ENCODE data around the gene CUL3. TPM values are rescaled to one million over a fixed set of nuclear protein-coding genes. Genes with fewer than 3 reads are reported as not detected.
"Not testable (repeated sequence)": the region's sequence is repeated elsewhere in the genome, so short reads cannot be mapped to it uniquely, and the experiment has no call there.

Gene CUL3
- total RNA-seq, 1 donor from 2014 or later: 74.4 TPM

DNA sequence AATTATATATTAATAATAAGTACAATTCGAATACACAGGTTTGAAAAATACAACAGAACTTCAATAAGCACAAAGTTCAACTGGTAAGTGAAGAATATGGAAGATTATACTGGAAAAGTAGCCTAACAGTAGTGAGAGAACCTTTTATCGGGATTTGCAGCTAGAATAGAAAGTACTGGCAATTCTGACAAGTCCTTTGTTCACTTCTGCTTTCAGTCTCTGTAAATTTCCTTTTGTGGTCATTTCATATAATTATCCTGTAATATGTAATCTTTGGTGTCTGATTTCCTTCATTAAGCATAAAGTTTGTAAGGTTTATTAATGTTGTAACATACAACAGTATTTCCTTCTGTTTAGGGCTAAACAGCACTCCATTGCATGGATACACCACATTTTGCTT is 67.2 kb downstream of the CUL3 start:
- Histone ChIP-seq H3K36me3 (no peaks in the 10 kb centered on the region), H3K27ac (replicated peaks) (no peak overlapping the region), H3K9me3 (replicated peaks) (no peaks in the 10 kb centered on the region), H3K4me3 (no peak overlapping the region), H3K4me1 (peaks cover 46% of the 10 kb centered on the region), H3K27me3 (ENCODE audit: low read depth) (no peaks in the 10 kb centered on the region)
- DNase-seq: no peak
- TF ChIP-seq, protein P1, sequence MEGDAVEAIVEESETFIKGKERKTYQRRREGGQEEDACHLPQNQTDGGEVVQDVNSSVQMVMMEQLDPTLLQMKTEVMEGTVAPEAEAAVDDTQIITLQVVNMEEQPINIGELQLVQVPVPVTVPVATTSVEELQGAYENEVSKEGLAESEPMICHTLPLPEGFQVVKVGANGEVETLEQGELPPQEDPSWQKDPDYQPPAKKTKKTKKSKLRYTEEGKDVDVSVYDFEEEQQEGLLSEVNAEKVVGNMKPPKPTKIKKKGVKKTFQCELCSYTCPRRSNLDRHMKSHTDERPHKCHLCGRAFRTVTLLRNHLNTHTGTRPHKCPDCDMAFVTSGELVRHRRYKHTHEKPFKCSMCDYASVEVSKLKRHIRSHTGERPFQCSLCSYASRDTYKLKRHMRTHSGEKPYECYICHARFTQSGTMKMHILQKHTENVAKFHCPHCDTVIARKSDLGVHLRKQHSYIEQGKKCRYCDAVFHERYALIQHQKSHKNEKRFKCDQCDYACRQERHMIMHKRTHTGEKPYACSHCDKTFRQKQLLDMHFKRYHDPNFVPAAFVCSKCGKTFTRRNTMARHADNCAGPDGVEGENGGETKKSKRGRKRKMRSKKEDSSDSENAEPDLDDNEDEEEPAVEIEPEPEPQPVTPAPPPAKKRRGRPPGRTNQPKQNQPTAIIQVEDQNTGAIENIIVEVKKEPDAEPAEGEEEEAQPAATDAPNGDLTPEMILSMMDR (IDR thresholded peaks at IDR 0.05; ENCODE audit: borderline replicate concordance): no peak
- intact Hi-C loops (cut with micrococcal nuclease): no loop called here

DNA sequence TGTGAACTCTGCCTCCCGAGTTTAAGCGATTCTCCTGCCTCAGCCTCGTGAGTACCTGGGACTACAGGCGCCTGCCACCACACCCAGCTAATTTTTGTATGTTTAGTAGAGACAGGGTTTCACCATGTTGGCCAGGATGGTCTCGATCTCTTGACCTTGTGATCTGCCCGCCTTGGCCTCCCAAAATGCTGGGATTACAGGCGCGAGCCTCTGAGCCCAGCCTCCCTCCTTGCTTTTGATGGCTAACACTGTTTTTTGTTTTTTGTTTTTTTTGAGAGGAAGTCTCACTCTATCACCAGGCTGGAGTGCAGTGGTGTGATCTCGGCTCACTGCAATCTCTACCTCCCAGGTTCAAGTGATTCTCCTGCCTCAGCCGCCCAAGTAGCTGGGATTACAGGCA is 68.8 kb downstream of the CUL3 start:
- H3K36me3 ChIP-seq; H3K27me3 ChIP-seq (ENCODE audit: low read depth); DNase-seq; H3K9me3 ChIP-seq (replicated peaks); H3K27ac ChIP-seq (replicated peaks); H3K4me3 ChIP-seq; intact Hi-C loops (cut with micrococcal nuclease): not testable (repeated sequence)
- H3K4me1 ChIP-seq: peaks cover 43% of the 10 kb centered on the region

DNA sequence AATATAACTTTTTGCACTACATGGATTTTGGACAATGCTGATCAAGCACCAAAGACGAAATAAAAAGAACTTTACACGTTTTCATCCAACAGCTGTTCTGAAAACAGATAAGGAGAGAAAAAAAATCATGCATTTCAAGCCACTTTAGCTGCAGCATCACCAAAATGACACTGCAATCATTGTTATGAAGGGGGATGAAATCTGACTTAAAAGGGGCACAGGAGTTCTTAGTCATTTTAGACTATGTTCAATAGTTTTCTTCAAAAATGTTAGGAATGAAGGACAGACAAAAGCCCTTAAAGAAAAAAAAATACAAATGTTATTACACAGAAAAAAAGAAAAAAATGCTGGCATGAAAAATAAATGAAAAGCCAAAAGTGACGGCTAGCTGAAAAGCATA is 71.2 kb downstream of the CUL3 start:
- Histone ChIP-seq H3K9me3 (replicated peaks) (no peaks in the 10 kb centered on the region), H3K4me3 (no peak overlapping the region), H3K36me3 (no peaks in the 10 kb centered on the region), H3K27ac (replicated peaks) (no peak overlapping the region), H3K4me1 (peaks cover 21% of the 10 kb centered on the region), H3K27me3 (ENCODE audit: low read depth) (no peaks in the 10 kb centered on the region)
- no peak for DNase-seq
- TF ChIP-seq, protein P1 (IDR thresholded peaks at IDR 0.05; ENCODE audit: borderline replicate concordance): no peak
- intact Hi-C loops (cut with micrococcal nuclease): no loop called here

DNA sequence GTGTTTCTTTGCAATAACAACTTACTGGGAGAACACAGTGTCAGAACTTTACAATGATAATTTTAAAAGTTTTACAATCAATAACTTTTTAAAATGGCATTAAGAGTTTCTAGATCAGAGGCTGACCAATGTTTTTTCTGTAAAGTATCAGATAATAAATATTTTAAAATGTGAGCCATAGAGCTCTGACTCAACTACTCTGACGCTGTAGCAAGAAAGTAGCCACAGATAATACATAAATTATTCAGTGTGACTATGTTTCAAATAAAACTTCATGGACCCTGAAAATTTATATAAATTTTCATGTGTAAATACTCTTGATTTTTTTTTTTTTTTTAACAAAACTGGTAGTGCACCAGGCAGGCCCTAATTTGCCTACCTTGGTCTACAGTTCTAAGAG is 77.4 kb downstream of the CUL3 start:
- TF ChIP-seq, protein P1 (IDR thresholded peaks at IDR 0.05; ENCODE audit: borderline replicate concordance): no peak
- intact Hi-C loops (cut with micrococcal nuclease): no loop called here
- DNase-seq: no peak

DNA sequence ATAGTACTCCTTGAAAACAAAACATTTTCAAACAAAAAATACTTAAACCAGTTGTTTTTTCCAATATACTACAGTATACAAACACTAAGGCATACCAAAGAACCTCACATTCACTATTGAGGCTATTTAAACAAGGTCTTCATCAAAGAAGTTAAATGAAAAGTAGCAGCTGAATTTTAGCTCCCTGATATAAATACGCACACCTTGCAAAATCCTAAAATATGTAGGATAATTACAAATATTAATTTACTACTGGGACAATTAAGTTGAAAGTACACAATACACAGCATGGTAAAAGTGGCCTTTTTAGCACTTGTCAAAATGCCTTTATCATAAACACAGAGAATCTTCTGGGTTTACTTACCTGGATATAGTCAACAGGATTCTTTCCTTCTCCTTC is 78.7 kb downstream of the CUL3 start:
- no peaks in the 10 kb centered on the region for H3K4me1 ChIP-seq
- DNase-seq: no peak
- no peak overlapping the region for H3K27ac ChIP-seq (replicated peaks)
- peaks cover 45% of the 10 kb centered on the region for H3K36me3 ChIP-seq
- H3K27me3 ChIP-seq (ENCODE audit: low read depth): no peaks in the 10 kb centered on the region
- no peak overlapping the region for H3K4me3 ChIP-seq
- intact Hi-C loops (cut with micrococcal nuclease): no loop called here
- TF ChIP-seq, protein P1 (IDR thresholded peaks at IDR 0.05; ENCODE audit: borderline replicate concordance): no peak
- H3K9me3 ChIP-seq (replicated peaks): no peaks in the 10 kb centered on the region

More for the DNA sequence above, 77.4 kb downstream of the CUL3 start:
- Histone ChIP-seq H3K36me3 (peaks cover 32% of the 10 kb centered on the region), H3K27me3 (ENCODE audit: low read depth) (no peaks in the 10 kb centered on the region), H3K4me1 (no peaks in the 10 kb centered on the region), H3K9me3 (replicated peaks) (no peaks in the 10 kb centered on the region), H3K27ac (replicated peaks) (no peak overlapping the region), H3K4me3 (no peak overlapping the region)

DNA sequence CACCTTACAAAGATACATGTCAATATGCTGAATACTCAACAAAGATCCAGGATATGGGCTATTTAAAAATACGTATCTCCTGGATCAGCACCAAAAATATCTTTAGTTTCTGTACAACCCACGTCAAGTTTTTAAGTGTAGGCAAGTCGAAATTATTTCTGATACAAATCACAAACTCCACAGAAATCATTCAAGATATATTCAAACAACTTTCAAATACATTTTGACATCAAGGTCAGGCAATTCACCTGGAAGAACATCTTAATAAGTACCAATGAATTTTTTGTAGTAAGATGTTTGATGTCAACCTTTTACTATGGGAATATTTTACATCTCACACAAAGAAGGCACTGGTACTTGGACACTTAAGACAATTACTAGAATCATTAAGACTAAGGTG is 86.2 kb downstream of the CUL3 start:
- Histone ChIP-seq H3K4me3 (no peak overlapping the region), H3K27ac (replicated peaks) (no peak overlapping the region), H3K36me3 (peaks cover 81% of the 10 kb centered on the region), H3K27me3 (ENCODE audit: low read depth) (no peaks in the 10 kb centered on the region), H3K9me3 (replicated peaks) (no peaks in the 10 kb centered on the region), H3K4me1 (no peaks in the 10 kb centered on the region)
- TF ChIP-seq, protein P1 (IDR thresholded peaks at IDR 0.05; ENCODE audit: borderline replicate concordance): no peak
- intact Hi-C loops (cut with micrococcal nuclease): no loop called here
- no peak for DNase-seq

Data from left ventricle myocardium inferior (tissue), 1 donor.